HG02943 (cell line): ENCODE results near the gene ANGPTL2.

Source experiments
- ATAC-seq: cut with Tn5 transposase; IDR thresholded peaks from one replicate; pipeline ENCODE4 v1.9.1; 2021; ENCODE audit warnings: mild to moderate bottlenecking, low read depth, moderate library complexity; ENCODE audit not compliant: unreplicated experiment

The ANGPTL2 gene

DNA sequence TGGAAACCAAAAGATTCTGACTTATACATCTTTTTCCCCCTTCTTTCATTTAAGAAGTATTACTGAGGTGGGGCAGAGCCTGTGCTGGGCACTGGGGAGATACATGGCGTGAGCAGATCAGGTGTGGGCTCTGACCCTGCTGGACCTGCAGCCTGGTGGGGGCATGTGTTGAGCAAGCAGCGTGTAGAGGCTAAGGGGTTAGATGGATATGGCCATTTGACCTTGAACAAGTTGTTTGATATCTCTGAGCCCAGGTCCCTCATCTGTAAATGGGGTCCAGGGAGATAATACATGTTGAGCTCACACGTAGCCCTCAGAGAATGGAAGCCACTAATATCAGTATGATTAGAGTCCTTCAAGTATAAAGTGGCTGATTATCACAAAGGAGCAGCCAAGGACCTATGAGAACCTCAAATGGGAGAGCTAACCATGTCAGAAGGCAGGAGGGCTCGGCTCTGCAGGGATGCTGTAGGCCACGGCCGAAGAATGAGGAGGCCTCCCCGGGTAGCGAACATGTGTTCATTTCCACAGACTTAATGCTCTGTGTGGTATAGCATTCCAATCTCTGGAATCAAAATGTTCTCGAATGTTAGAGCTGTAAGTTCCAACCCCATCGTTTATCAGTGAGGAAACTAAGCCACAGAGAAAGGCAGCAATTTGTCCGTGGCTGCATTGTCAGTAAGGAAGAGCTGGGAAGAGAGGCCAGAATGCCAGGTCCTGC is 15.4 kb upstream of the ANGPTL2 start:
- ATAC-seq = no peak

GRCh38 chr9:127136880-127137639 is 14.6 kb upstream of the ANGPTL2 start:
- no peak for ATAC-seq

DNA sequence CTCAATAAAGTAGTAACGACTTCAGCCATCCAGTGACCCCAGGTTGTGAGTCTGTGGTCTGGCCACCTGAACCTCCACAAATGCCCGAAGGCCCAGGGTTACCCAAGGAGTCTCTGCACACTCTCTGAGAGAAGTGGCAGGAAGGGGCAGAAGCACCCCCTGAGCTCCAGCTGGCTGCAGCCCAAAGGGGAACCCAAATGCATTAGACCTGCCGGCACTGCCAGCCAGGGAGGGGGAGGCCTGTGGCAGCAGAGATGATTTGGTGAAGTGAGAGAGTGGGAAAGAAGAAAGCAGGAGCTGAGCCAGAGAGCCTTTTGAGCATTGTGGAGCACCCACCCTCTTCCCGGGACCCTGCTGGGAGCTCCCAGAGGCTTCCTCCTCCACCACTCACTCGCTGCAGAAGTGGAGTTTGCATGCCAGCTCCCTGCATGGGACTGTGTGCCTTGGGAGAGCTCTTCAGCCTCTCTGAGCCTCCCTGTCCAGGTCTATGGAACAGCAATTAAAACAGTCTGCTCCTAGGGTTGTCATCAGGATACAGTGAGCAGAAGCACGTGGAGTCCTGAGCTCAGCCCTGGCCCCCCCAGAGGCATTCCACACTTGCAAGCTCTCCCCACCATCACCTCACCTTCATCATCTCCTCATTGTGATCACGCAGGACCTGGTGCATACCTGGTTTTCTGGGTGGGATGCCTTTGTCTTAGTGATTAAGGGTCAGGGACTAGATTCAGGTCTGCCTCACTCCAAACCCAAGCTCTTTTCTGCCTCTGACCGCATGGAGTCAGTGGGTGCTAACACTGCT is 13.8 kb upstream of the ANGPTL2 start:
- no peak for ATAC-seq

- no peak for ATAC-seq
These were observed 12.8 kb upstream of the ANGPTL2 start for GRCh38 chr9:127135056-127135745.

GRCh38 chr9:127133739-127134167 is 11.3 kb upstream of the ANGPTL2 start:
- ATAC-seq = no peak

GRCh38 chr9:127132921-127133647 is 10.6 kb upstream of the ANGPTL2 start:
- ATAC-seq = no peak

DNA sequence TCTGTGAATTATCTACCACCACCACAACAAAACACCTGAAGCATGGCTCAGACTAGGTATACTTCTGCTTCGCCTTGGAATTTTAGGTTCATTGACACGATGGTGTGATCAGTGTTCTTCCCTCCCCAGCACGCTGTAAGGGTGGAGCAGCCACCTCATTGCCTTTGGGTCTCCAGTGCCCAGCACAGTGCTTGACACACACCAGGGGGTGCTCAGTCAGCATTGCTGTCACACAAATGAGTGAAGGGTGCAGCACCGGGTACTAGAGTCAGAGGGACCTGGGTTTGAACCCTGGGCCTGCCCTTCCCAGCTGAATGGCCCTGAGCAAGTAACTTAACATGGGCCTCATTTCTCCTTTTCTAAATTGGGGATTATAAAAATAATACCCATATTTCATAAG is 9.9 kb upstream of the ANGPTL2 start:
- ATAC-seq = no peak

- no peak for ATAC-seq
These were observed 9.4 kb upstream of the ANGPTL2 start for GRCh38 chr9:127131871-127132270.

- no peak for ATAC-seq
These were observed 8.5 kb upstream of the ANGPTL2 start for GRCh38 chr9:127130661-127131538.

DNA sequence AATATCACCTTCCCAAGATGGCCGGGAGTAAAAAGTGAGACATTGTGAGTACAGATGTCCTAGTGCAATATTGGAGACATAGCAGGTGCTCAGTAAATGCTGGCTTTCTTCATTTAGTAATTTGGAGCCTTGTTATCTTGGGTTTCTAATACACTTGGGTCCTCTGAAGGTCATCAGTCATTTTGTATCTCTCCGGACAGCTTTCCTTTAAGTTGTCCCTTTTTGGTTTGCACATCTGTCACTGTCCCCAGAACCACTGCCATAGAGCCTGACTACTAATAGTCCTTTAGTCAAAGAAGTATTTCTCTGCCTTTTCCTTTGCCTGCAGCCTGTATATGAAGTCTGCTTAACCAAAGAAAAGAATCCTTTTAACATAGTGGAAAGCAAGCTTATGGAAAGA is 7.8 kb upstream of the ANGPTL2 start:
- no peak for ATAC-seq

DNA sequence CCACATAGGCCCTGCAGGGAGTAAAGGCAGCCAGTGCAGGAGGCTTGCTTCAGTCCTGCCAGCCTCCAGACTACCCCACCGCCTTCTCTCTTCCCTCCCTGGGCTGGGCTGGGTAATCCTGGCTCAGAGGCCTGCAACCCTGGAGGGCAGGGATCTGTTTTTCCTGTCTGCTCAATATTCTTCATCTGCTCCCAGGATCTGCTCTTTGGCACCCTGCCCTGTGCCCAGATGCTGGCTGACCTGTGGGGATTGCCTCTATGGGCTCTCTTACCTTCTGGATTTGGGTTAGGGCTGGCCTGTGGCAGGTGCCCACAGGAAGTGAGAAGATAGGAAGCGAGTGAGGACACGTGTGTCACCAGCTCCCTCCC is 7.3 kb upstream of the ANGPTL2 start:
- no peak for ATAC-seq

GRCh38 chr9:127129073-127129717 is 6.8 kb upstream of the ANGPTL2 start:
- ATAC-seq = no peak

- ATAC-seq = no peak
These were observed 6.1 kb upstream of the ANGPTL2 start for GRCh38 chr9:127128341-127129072.

- ATAC-seq = no peak
These were observed 4.5 kb upstream of the ANGPTL2 start for GRCh38 chr9:127126971-127127370.

GRCh38 chr9:127124792-127125191 is 2.4 kb upstream of the ANGPTL2 start:
- no peak for ATAC-seq

DNA sequence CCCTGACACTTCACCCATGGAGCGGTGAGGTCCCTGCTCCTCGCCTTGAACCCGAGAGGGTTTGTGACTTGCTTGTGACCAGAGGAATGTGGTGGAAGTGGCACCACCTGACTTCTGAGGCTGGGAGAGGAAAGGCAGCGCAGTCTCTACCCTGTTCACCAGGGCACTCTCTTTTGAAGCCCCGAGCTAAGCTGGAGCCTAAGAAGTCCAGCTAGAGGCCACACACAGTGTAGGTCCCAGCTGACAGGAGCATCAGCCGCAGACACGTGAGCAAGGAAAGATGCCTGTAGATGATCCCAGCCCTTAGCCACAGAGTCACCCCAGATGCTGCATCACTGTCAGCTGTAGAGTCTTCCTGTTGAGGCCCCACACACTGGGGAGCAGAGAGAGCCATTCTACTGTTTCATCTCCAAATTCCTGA is 1.7 kb upstream of the ANGPTL2 start:
- no peak for ATAC-seq

GRCh38 chr9:127123064-127123890 is 842 bp upstream of the ANGPTL2 start:
- ATAC-seq = no peak
